ENCODE data around the gene MET. TPM values are rescaled to one million over a fixed set of nuclear protein-coding genes. Genes with fewer than 3 reads are reported as not detected.
A peak's percentile ranks its signal among the peaks of the same experiment; 100 is the strongest.

MET gene
- total and polyA plus RNA-seq, 2 of the 13 experiments (the other 11 are each of a cell fraction or from before 2014, with no cell fraction given) = 21.8 to 31.5 TPM

DNA sequence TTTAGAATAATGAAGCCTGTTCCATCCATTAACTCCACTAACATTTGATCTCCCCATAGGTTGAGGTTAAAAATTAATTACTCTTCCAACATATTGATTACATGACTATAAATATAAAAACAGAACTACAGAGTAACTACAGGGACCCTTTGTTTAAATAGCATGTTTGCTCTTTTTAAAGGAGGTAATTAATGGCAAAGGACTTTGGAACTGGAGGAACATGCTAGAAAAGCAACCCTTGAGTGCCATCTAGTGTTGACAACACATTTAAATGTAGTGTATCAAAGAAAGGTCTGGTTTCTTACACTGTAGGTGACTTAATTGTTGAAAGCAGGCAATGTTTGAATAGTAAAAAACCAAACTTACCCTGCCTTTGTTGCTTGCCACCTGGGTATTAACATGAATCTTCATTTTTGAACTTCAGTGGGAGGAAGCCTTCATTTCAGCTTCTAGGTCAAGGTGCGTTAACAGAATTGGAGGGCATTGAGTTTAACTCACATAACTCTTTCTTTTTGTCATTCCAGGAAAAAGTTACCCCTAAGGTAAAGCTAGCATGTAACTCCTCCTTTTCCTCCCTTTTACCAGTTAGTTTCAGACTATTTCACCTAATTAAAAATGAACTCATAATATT, 137.8 kb downstream of the MET start (continued):
- TF ChIP-seq, protein P1, sequence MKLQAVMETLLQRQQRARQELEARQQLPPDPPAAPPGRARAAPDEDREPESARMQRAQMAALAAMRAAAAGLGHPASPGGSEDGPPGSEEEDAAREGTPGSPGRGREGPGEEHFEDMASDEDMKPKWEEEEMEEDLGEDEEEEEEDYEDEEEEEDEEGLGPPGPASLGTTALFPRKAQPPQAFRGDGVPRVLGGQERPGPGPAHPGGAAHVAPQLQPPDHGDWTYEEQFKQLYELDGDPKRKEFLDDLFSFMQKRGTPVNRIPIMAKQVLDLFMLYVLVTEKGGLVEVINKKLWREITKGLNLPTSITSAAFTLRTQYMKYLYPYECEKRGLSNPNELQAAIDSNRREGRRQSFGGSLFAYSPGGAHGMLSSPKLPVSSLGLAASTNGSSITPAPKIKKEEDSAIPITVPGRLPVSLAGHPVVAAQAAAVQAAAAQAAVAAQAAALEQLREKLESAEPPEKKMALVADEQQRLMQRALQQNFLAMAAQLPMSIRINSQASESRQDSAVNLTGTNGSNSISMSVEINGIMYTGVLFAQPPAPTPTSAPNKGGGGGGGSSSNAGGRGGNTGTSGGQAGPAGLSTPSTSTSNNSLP (IDR thresholded peaks at IDR 0.05; ENCODE audit: low read depth, low read length) = peak; percentile 99
- TF ChIP-seq SYNCRIP (IDR thresholded peaks at IDR 0.05; ENCODE audit: insufficient read depth, low read depth, low read length) (no peak), NR2F1 (CRISPR knock-in tag; IDR thresholded peaks at IDR 0.05) (peak; percentile 35 to 50; a peak in 2 of 4 replicates), ZNF609 (CRISPR knock-in tag; IDR thresholded peaks at IDR 0.05; ENCODE audit: borderline replicate concordance) (peak; percentile 69; the same call in 1 of the 2 replicates), SNRNP70 (IDR thresholded peaks at IDR 0.05; ENCODE audit: low read depth, low read length) (no peak), HDAC2 (CRISPR knock-in tag; IDR thresholded peaks at IDR 0.05) (peak; percentile 74), SMARCE1 (IDR thresholded peaks at IDR 0.05; ENCODE audit: borderline replicate concordance) (no peak), RAD21 (CRISPR knock-in tag; IDR thresholded peaks at IDR 0.05) (peak; percentile 76), ZNF605 (CRISPR knock-in tag; IDR thresholded peaks at IDR 0.05) (no peak), ARID4A (CRISPR knock-in tag; IDR thresholded peaks at IDR 0.05; ENCODE audit: borderline replicate concordance) (no peak), PHF21A (CRISPR knock-in tag; IDR thresholded peaks at IDR 0.05) (peak; percentile 33; the same call in 1 of the 2 replicates), TP53 (CRISPR knock-in tag; conservative IDR thresholded peaks at IDR 0.05) (no peak), CTCF (CRISPR knock-in tag; IDR thresholded peaks at IDR 0.05) (peak; percentile 82), ASH2L (IDR thresholded peaks at IDR 0.05; ENCODE audit: insufficient read length, low read depth, low read length) (peak; percentile 61)
- TF ChIP-seq, protein P2, sequence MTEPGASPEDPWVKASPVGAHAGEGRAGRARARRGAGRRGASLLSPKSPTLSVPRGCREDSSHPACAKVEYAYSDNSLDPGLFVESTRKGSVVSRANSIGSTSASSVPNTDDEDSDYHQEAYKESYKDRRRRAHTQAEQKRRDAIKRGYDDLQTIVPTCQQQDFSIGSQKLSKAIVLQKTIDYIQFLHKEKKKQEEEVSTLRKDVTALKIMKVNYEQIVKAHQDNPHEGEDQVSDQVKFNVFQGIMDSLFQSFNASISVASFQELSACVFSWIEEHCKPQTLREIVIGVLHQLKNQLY (CRISPR knock-in tag; IDR thresholded peaks at IDR 0.05) = peak; percentile 48; the same call in 1 of the 2 replicates

Measured in HepG2 (cell line).